Stomach (tissue), 4 donors: ENCODE data around the gene MCM5.

ENCODE experiments used
- CTCF ChIP-seq, 7 experiments: fragments of 450-650 bp in 4 of 7; fragments of 200-600 bp in 3 of 7; sonication (generic) in 3 of 7; IDR thresholded peaks; one replicate each; pipeline ENCODE4 v1.5.1; 2016 to 2019; ENCODE audit warnings: antibody characterized with exemption in 7 of 7, control low read depth in 2 of 7, mild to moderate bottlenecking in 1 of 7
- POLR2A ChIP-seq, 4 donors: fragments of 450-650 bp; IDR thresholded peaks; one replicate each; pipeline ENCODE4 v1.6.1; 2016; ENCODE audit warnings: antibody characterized with exemption in 4 of 4, control low read depth in 2 of 4, mild to moderate bottlenecking in 1 of 4, moderate library complexity in 1 of 4

DNA sequence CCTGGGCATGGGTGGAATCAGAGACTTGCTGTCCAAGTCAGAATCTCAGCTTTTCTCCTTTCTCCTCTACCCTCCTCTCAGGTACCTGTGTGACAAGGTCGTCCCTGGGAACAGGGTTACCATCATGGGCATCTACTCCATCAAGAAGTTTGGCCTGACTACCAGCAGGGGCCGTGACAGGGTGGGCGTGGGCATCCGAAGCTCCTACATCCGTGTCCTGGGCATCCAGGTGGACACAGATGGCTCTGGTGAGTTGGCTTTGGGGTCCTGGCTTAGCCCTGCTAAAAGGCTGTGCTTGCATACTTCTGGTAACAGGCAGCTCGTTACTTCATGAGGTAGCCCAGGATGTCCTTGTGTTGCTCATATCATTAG lies 10.7 kb downstream of the MCM5 start:
- TF ChIP-seq CTCF (IDR thresholded peaks at IDR 0.05) (no peak), POLR2A (IDR thresholded peaks at IDR 0.05) (no peak)
